ENCODE measurements around the gene ZNF799. TPM values are rescaled to one million over a fixed set of nuclear protein-coding genes. Genes with fewer than 3 reads are reported as not detected.
A peak's percentile ranks its signal among the peaks of the same experiment; 100 is the strongest.

ZNF799 gene
- 2.5 and 2.9 TPM in 2 replicates for total RNA-seq (2021)
- percentile 50 among the genes with signal in this experiment for Bru-seq, nascent RNA
- percentile 65 among the genes with signal in this experiment for BruChase-seq, experiment 1, labeled RNA remaining after a 2-hour chase
- percentile 57 among the genes with signal in this experiment for BruChase-seq, experiment 2, labeled RNA remaining after a 6-hour chase
- long read RNA-seq, partial matches to known transcripts = 0 of 3 reads
- long read RNA-seq, other reads (novel, unspliced or antisense) = 1 of 3 reads

- ChIA-PET POLR2A (ENCODE audit: unreplicated experiment) (interaction anchor here (0.6 to 0.7 kb wide), 3 partner anchors 69 to 446 kb away, joined by 4 to 21 read pairs (median 10); no protein-coding TSS in a partner anchor), CTCF (no interaction called here)
- Histone ChIP-seq H4K20me1 (ENCODE audit: insufficient read depth) (no peaks in the 10 kb centered on the region), H2AFZ (peak within 1 kb of the TSS; percentile 89), H3K36me3 (ENCODE audit: low read depth) (no peaks in the 10 kb centered on the region), H3K79me2 (ENCODE audit: low read depth) (peaks cover 7% of the 10 kb centered on the region; the same call in 1 of the 2 replicates), H3K4me2 (peak within 1 kb of the TSS; percentile 83), H3K4me3 (peak within 1 kb of the TSS; percentile 93), H3K4me1 (replicated peaks; ENCODE audit: insufficient read depth) (peaks cover 11% of the 10 kb centered on the region; the same call in 1 of the 2 replicates), H3K27ac (peak within 1 kb of the TSS; percentile 7; the same call in 1 of the 2 replicates), H3K9me3 (ENCODE audit: insufficient read depth, low read depth) (no peaks in the 10 kb centered on the region; the same call in 1 of the 2 replicates), H3K9me2 (ENCODE audit: insufficient read depth) (no peaks in the 10 kb centered on the region), H3K27me3 (ENCODE audit: insufficient read depth, low read depth) (no peaks in the 10 kb centered on the region), H3F3A (ENCODE audit: insufficient read depth, low read depth) (peaks cover 9% of the 10 kb centered on the region; the same call in 1 of the 2 replicates)
- no TSS peak for BruUV-seq (replicated peaks)
- TF ChIP-seq EZH2 (IDR thresholded peaks at IDR 0.05; ENCODE audit: low read depth) = no peak
- TF ChIP-seq CTCF (conservative IDR thresholded peaks at IDR 0.05) = no peak; the same call in 1 of the 2 replicates
- peak; percentile 96 to 97 for DNase-seq
- intact Hi-C loops (cut with micrococcal nuclease; ENCODE audit: unreplicated experiment) = loop anchor here (5.0 kb wide), 2 partner anchors 41 to 151 kb away; partner anchors contain the start of genes ZNF443 and ZNF564
Observed at GRCh38 chr19:12400633-12401502, at the start of gene ZNF799. ZNF799 (minus strand) TSS chr19:12401271; CDS start chr19:12401070, 201 bp downstream.

GRCh38 chr19:12450844-12451243, 49.8 kb upstream of the ZNF799 start:
- Histone ChIP-seq H3K79me2 (ENCODE audit: low read depth) (no peaks in the 10 kb centered on the region), H2AFZ (no peak overlapping the region), H3K27ac (no peak overlapping the region), H3K9me2 (ENCODE audit: insufficient read depth) (no peaks in the 10 kb centered on the region), H3F3A (ENCODE audit: insufficient read depth, low read depth) (0 out of 2 replicates have a peak, but pooled peaks cover 3% of the 10 kb centered on the region), H3K4me2 (no peak overlapping the region), H3K4me1 (replicated peaks; ENCODE audit: insufficient read depth) (peaks cover 16% of the 10 kb centered on the region), H3K9me3 (ENCODE audit: insufficient read depth, low read depth) (no peaks in the 10 kb centered on the region), H3K4me3 (no peak overlapping the region), H3K36me3 (ENCODE audit: low read depth) (no peaks in the 10 kb centered on the region), H4K20me1 (ENCODE audit: insufficient read depth) (no peaks in the 10 kb centered on the region), H3K27me3 (ENCODE audit: insufficient read depth, low read depth) (no peaks in the 10 kb centered on the region)
- ChIA-PET CTCF (no interaction called here), POLR2A (ENCODE audit: unreplicated experiment) (no interaction called here)
- no TSS peak for BruUV-seq (replicated peaks)
- DNase-seq = no peak
- TF ChIP-seq EZH2 (IDR thresholded peaks at IDR 0.05; ENCODE audit: low read depth) (no peak), CTCF (conservative IDR thresholded peaks at IDR 0.05) (no peak)
- intact Hi-C loops (cut with micrococcal nuclease; ENCODE audit: unreplicated experiment) = no loop called here

- no peaks in the 10 kb centered on the region for H4K20me1 ChIP-seq (ENCODE audit: insufficient read depth)
- 0 out of 2 replicates have a peak, but pooled peaks cover 1% of the 10 kb centered on the region for H3F3A ChIP-seq (ENCODE audit: insufficient read depth, low read depth)
- TF ChIP-seq CTCF (conservative IDR thresholded peaks at IDR 0.05) (no peak), EZH2 (IDR thresholded peaks at IDR 0.05; ENCODE audit: low read depth) (no peak)
- CTCF ChIA-PET = no interaction called here
- no peaks in the 10 kb centered on the region for H3K27me3 ChIP-seq (ENCODE audit: insufficient read depth, low read depth)
- intact Hi-C loops (cut with micrococcal nuclease; ENCODE audit: unreplicated experiment) = no loop called here
- 0 out of 2 replicates have a peak, but pooled peaks cover 8% of the 10 kb centered on the region for H3K9me3 ChIP-seq (ENCODE audit: insufficient read depth, low read depth)
- POLR2A ChIA-PET (ENCODE audit: unreplicated experiment) = no interaction called here
- no peaks in the 10 kb centered on the region for H3K36me3 ChIP-seq (ENCODE audit: low read depth)
- H3K4me2 ChIP-seq = no peak overlapping the region
- DNase-seq = no peak
- H3K4me3 ChIP-seq = no peak overlapping the region
- H3K79me2 ChIP-seq (ENCODE audit: low read depth) = no peaks in the 10 kb centered on the region
- H3K4me1 ChIP-seq (replicated peaks; ENCODE audit: insufficient read depth) = peaks cover 9% of the 10 kb centered on the region
- no peaks in the 10 kb centered on the region for H3K9me2 ChIP-seq (ENCODE audit: insufficient read depth)
- no peak overlapping the region for H2AFZ ChIP-seq
- no TSS peak for BruUV-seq (replicated peaks)
- no peak overlapping the region for H3K27ac ChIP-seq
Observed at GRCh38 chr19:12448808-12449207, 47.7 kb upstream of the ZNF799 start.

Data from PC-9 (cell line).